ENCODE measurements around the gene RASL11A.
"Not testable (repeated sequence)": the region's sequence is repeated elsewhere in the genome, so short reads cannot be mapped to it uniquely, and the experiment has no call there.

The RASL11A gene

GRCh38 chr13:27269114-27269665 lies 1.4 kb upstream of the RASL11A start:
- no peak for DNase-seq

- DNase-seq = no peak
Measured at GRCh38 chr13:27271570-27272096, 1.0 kb downstream of the RASL11A start.

DNA sequence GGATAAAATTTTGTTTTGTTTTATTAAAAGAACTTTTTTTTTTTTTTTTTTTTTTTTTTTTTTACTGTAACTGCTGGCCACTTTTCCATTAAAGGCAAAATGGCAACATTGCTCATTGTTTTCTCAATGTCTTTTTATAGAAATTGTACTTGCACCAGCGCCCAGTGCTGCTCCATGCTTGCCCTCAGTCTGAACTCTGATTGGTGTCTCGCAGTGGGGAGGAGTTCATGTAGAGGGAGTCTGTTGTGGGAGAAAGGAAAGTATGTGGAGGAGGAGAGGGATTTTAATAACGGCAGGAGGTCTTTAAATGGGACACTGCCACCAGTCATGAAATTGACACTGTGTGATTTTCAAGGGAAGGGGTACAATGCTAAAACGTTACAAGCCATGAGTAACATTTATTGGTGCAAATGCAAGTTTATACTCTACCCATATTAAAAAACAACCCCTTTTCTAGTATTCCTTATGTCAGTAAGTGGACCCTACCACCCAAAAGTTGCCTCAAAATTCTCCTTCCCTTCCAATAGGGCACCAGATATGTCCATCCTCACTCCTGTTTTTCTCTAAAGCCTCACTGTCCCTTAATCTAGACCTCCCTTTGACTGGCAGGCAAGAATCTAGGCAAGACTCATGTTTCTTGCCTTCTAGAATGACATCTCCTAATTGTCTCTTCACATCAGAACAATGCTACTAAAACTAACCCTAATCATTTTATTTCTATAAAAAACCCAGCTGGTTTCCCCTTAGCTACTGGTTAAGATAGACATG lies 3.2 kb downstream of the RASL11A start:
- no peak for DNase-seq

- no peak for DNase-seq
Measured at GRCh38 chr13:27274631-27275030, 4.0 kb downstream of the RASL11A start.

- no peak for DNase-seq
Measured at GRCh38 chr13:27276188-27276587, 5.6 kb downstream of the RASL11A start.

DNA sequence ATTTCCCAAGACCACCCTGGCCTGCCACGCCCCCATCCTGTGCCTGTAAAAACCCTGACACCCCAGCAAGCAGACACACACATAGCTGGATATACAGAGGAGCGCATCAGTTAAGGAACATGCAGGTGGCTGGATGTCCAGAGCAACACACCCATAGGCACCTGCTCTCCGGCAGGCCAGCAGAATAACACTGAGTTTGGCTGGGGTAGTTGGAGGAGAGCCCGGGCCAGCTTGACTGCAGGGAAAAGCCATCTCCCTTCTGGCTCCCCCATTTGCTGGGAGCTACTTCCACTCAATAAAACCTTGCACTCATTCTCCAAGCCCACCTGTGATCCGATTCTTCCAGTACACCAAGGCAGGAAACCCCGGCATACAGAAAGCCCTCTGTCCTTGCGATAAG lies 8.9 kb downstream of the RASL11A start:
- no peak for DNase-seq

GRCh38 chr13:27280009-27280656 lies 9.5 kb downstream of the RASL11A start:
- no peak for DNase-seq

- DNase-seq = no peak
Measured at GRCh38 chr13:27280841-27281240, 10.2 kb downstream of the RASL11A start.

GRCh38 chr13:27281420-27281819 lies 10.8 kb downstream of the RASL11A start:
- DNase-seq = no peak

DNA sequence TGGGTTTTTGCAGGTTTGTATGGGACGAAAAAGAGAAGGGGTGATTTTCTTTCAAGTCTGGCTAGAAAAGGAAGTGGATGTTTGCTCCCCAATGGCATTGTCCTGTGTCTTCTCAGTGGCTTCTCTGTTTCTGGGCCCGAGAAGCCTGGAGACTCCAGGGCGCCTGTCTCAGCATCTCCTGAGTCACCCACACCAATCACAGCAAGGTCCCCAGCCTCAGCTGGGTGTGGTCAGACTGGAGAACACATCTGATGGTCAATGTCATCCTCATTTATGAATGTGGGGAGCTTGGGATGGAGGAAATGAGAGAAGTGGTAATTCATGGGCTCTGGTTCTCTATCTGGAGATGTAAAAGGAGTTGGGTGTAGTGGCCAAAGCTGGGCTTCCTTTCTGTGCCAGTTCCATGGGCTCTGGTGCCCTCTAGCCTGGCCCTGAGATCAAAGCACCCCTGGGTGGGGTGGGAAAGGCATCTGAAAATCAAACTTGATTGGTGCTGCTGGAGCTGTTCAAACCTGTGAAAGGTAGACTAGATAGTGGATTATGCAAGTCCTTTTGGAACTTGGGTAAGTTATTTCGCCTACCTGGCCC lies 13.4 kb downstream of the RASL11A start:
- DNase-seq = peak; percentile 57

- DNase-seq = no peak
Measured at GRCh38 chr13:27288392-27288791, 17.8 kb downstream of the RASL11A start.

DNA sequence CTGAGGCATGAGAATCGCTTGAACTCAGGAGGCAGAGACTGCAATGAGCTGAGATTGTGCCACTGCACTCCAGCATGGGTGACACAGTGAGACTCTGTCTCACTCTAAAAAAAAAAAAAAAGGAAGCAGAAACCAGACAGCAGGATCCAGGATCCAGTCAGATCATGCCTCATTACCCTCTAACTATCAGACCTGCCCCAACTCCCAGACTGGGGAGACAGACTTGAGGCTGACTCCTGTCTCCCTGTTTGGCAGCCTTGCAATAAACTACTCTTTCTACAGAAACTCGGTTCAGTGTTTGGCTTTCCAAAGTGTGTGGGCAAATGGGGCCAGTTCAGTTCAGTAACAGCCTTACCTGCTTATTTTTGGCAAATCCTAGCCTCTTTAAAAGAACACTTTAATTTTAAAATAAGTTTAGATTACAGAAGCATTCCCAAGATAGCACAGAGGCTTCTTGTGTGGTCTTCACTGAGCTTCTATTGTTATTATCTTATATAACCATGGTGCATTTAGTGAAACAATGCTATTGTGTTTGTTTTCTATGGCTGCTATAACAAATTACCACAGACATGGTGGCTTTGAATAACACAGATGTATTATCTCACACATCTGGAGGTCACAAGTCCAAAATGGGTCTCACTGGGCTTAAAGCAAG lies 18.5 kb downstream of the RASL11A start:
- peak; percentile 42 for DNase-seq

DNA sequence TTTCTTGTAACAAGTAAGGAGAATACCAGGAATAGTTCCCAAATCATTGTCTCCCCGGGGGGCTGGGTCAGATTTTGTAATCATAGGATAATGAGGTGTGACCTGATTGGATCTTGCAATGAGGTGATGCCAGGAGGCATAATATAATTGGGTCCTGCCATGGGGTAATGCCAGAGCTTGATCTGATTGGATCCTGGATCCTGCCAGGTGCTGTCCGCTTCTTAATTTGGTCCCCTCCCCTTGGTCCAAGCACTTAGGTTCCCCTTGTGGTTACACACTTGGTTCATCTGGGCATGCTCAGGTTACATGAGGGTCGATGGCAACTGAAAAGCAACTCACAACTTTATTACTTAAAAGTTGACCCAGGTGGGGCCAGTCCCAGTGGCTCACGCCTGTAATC lies 20.1 kb downstream of the RASL11A start:
- no peak for DNase-seq

DNA sequence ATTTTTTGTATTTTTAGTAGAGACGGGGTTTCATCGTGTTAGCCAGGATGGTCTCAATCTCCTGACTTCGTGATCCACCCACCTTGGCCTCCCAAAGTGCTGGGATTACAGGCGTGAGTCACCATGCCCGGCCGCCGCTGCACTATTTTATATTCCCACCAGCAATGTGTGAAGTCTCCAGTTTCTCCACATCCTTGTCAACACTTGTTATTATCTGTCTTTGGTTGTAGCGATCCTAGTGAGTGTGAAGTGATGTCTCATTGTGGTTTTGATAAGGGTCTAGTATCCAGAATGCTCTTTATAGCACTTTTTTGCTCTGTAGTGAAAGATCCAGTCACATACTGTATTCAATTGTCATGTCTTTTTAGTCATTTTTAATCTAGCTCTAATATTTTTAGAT lies 21.3 kb downstream of the RASL11A start:
- not testable (repeated sequence) for DNase-seq

- DNase-seq = no peak
Measured at GRCh38 chr13:27293076-27293691, 22.6 kb downstream of the RASL11A start.

DNA sequence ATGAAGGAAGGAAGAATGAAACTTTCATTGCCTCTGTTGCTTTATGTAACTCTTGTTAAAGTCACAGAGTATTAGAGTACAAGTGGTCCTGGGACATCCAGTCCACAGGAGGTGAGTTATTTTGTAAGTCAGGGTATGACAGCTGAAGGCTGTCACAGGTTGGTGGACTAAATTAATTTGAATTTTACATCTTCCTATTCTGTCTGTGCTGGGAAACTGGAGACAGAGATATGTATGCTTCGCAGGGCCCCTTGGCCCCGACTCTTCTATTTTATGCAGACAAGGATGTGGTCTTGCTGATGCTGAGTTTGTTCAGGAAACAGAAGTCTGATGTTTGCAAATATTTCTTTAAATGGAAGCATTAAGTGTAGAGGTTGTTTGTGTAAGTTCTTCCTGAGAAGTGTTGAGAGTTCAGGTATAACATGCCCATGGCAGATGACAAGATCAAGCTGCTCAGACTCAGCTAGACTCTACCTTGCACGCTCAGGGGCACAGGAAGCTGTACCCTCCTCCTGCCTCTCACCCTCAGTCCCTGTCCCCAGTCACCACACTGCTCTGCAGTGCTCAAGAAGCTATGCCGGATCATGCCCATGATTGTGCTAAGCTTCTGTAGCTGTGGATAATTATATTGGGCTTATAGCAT lies 23.4 kb downstream of the RASL11A start:
- no peak for DNase-seq

DNA sequence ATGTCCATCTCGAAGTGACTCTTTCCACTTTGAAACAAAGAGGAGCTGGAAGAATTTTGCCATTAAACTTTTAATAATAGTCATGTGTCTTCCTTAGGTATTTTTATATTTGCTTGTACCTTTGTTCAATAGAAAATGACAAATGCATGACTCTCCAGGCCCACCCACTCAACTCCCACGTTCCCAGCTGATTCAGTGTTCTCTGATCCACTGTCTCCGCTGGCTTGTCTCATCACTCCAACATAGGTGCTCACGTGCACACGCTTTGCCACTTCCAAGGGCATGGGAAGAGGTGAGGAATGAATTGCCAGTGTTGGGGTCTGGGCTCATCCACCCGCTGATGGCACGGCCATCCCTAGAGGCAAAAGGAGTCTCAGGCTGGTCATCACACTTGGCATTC lies 24.5 kb downstream of the RASL11A start:
- no peak for DNase-seq

DNA sequence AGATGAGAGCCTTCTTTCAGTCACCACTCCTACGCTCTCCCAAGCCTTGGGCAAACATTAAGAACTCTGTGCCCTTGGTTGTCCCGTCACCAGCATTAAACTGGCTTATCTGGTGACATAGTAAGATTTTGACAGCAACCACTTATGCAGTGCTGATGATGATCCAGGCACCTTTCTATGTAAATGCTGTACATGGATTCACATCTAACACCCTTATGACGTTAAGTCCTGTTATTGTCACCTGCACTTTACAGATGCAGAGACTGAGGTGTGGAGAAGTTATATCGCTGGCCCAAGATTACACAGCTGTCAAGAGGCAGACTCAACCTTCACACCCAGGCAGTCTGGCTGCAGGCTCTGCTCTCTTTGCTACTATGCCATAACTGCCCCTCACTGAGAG lies 25.0 kb downstream of the RASL11A start:
- no peak for DNase-seq

DNA sequence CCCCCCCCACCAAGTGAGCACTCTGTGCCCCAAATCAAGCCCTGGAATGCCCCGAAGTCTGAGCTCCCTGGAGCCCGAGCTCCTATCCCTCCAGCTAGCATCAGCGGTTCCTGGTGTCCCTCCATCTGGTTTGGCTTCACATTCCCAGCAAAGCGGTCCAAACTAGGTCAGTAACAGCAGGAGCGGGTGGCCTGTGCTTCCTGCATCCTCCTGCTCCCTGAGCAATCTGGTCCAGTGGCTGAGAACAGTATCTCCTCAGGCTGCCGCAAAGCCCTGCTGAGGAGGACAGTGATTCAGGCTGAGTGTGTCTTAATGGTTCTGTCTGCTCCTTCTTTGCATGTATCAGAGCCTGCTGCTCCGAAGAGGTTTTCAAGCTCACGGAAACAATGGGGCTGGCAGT lies 25.9 kb downstream of the RASL11A start:
- no peak for DNase-seq

DNA sequence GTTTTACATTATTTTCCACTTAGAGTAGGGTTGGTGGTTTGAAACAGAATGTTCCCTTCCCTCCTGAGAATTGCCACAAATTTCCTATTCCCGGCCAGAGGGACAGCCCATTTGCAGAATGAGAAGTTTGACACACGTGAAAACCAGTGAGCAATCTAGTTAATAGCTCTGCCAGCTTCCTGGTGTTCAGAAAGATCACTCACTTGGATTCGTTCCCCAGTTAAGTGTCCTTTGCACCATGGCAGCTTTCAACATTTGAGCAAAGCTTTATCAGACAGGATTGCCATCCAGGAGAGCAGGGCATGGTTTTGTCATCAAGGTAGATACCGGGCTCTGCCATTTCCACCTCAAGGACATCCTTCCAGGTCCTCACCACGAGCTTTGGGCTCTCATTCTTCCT lies 28.2 kb downstream of the RASL11A start:
- DNase-seq = no peak

- DNase-seq = not testable (repeated sequence)
Measured at GRCh38 chr13:27300406-27300805, 29.8 kb downstream of the RASL11A start.

DNA sequence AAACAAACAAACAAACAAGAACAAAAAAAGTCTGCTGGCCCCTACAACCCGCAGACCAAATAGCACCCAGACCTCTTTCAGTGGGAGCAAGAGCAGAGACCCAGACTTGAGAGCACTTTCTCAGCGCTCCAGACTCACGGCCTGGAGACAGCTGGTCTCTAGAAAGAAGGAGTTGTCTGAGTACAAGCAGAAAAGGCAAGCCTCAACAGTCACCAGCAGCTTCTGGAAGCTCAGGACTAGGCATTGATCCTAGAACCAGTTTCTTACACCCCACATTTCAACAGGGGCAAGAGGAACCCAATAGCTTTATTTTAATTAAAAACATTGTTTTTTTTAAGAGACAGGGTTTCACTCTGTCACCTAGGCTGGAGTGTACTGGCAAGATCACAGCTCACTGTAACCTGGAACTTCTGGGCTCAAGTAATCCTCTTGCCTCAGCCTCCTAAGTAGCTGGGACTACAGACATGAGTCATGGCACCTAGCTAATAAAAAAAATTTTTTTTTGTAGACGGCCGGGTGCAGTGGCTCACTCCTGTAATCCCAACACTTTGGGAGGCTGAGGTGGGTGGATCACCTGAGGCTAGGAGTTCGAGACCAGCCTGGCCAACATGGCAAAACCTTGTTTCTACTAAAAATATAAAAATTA lies 30.4 kb downstream of the RASL11A start:
- no peak for DNase-seq

Measured in midbrain (tissue), 1 donor.